IPS-NIHi7 (cell line): ENCODE results near the gene SCUBE2.
"Not testable (repeated sequence)": the region's sequence is repeated elsewhere in the genome, so short reads cannot be mapped to it uniquely, and the experiment has no call there.

Experiments
- DNase-seq: peaks from one replicate; pipeline ENCODE4 v3.0.0; 2012; ENCODE audit warnings: mixed read lengths; ENCODE audit errors: extremely low spot score

The SCUBE2 gene

DNA sequence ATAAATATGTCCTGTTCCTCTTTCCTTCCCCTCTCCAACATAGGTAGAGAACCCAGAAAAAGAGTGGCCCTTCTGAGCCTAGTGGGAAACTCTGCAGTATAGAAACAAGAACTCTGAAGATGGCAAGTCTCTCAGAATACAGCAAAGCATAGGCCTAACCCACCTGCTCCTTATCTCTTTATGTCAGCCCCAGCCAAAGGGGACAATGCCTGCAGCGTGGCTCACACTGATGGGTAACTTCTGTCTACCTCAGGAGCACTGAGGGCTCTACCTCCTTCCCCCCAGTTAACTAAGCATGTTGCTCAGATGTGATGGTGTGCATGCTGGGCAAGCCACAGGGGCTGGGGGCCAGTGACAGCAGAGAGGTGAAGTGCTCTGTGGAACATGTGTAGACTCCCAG lies 82.7 kb downstream of the SCUBE2 start:
- DNase-seq: no peak

GRCh38 chr11:9008011-9008550 lies 83.3 kb downstream of the SCUBE2 start:
- no peak for DNase-seq

DNA sequence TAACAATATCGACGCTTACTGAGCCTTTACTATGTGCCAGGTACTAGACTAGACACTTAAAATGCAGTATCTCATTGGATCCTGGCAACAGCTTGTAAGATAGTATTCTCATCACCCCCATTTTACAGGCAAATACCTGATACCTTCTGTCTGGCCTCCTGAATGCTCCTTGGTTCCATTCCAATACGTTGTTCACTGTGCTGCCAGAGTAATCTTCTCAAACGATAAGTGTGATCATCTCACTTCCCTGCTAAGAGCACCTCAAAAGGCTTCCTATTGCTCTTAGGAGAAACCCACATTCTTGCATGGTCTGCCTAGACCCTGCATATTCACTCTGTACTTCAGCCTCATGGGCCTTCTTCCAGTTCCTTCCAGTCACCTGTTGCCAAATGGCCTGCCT lies 86.3 kb downstream of the SCUBE2 start:
- DNase-seq: no peak

DNA sequence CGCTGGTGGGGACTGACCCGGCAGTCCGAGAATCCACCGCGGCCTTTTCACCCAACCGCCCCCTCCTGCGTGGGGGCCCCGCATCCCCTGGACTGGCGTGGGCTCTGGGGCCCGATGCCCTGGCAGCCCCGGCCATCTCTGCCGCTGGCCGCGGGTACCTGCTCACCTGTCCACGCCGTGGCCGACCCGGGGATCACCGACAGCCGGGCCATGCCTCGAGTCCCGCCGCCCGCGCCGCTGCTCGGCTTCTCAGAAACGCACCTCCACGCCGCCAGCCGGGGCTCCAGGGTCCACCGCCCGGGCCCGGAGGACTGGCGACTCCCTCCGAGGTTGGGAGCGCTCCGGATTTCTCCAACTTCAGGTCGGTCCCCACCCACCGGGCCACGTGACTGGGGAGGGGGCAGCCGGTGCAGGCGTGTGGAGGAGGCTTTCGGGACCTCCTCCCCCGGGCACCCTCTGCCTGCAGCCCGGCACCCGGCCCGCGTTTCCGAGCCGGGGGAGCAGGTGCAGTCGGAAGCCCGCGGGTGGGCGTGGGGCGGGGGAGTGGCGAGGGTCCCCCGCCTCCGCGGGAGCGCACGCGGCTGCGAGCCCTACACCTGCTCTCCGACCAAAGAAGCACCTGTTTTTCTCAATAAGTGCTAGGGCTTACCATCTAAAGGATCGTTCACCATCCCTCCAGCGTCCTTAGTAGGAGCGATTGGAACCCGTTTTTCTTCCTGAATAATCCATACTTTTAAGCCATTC lies 87.0 kb downstream of the SCUBE2 start:
- peak; percentile 67 for DNase-seq

DNA sequence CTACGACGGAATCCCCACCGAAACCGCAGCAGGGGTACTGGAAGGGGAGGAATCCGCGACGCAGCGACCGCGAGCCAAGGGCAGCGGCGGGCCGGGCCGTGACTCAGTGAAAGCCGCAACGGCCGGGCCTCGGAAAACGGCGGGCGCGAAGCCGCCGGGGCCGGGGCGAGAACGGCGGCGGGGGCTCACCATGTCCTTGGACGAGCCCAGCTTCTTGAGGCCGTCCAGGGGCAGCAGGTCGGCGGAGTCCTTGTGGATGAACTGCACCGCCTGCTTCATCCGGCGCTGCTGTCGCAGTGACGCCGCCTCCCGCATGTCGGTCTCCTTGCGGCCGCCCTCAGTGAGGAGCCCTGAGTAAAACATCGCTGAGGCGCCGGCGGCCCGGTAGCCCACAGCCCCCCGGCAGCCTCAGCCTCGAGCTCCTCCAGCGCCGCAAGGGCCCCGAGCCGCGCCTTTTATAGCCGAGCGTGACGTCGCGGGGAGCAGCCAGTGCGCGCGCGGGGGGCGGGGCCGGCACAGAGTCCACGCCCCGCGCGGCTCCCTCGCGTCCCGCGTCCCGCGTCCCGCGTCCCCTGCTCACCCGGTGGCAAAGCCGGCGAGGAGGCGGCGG lies 87.7 kb downstream of the SCUBE2 start, which contains the start of gene NRIP3:
Gene NRIP3 (minus strand): TSS at position 429 of the 610 bp plus-strand sequence. CDS start 66 bp downstream, at position 363.
- DNase-seq: peak; percentile 71

- DNase-seq: no peak
These were observed 88.4 kb downstream of the SCUBE2 start for GRCh38 chr11:9002920-9003572.

DNA sequence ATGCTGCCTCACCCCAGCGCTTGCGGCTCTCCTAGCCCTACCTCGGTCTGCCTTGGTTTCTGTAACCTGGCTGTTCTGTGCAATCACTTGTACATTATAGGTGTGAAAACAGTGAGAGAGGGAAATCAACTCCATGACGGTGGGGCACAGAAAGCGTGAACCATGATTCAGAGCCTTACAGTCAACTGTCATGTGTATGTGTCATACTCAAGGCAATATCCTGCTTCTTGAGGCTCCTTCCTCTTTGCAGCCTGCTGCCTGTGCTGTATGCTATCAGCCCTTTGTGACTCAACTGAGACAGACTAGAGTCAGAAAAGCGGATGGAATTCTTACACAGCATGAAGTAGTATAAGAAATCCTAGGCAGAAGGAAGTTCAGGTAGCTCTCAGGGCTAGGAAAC lies 89.7 kb downstream of the SCUBE2 start:
- DNase-seq: no peak

- no peak for DNase-seq
These were observed 93.4 kb downstream of the SCUBE2 start for GRCh38 chr11:8998017-8998416.

DNA sequence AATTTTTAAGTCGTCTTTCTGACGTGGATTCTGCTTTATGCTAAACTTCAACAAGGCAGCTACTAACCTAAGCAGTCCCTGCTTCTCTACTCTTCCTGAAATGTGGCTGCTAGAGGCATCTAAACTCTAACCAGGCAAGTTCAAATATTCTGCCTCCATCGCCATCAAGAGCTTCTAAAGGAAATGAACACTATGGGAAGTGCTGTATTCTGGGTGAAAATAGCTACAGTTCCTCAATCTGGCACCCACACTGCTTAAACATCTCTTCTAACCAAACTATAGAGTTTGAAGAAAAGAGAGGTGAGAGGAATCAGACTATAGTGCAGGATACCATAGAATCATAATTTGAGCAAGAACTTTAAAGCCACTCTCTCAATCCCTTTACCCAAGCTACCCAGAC lies 93.9 kb downstream of the SCUBE2 start:
- no peak for DNase-seq

DNA sequence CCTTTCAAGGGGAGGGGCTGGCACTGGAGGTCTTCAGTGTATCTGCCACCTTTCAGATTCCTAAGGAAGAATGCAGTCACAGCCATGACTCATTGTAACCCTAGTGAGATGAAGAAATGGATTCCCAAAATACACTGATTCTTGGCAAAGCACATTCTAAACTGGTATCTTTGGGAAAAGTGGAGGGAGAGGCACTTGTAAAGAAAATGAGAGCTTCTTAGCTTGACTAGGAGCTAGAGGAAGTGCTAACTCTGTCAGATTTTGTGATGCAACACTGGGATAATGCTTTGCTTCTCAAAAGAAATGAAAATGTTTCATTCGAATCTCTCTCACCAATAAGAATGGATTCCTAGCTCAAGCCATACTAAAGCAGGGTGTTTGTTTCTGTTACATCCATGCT lies 101.9 kb downstream of the SCUBE2 start:
- peak; percentile 31 for DNase-seq

- no peak for DNase-seq
These were observed 102.8 kb downstream of the SCUBE2 start for GRCh38 chr11:8988329-8989234.

- DNase-seq: no peak
These were observed 104.0 kb downstream of the SCUBE2 start for GRCh38 chr11:8987446-8987845.

DNA sequence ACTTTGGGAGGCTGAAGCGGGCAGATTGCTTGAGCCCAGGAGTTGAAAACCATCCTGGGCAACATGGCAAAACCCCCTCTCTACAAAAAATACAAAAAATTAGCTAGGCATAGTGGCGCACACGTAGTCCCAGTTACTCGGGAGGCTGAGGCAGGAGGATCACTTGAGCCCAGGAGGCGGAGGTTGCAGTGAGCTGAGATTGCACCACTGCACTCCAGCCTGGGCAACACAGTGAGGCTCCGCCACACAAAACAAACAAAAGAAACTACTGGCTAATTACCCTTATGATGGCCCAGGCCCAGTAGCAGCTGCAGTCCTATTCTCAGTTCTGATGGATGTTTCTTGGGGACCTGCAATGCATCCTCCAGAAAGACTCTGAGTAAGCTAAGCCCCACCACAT lies 104.6 kb downstream of the SCUBE2 start:
- DNase-seq: not testable (repeated sequence)

- no peak for DNase-seq
These were observed 105.9 kb downstream of the SCUBE2 start for GRCh38 chr11:8985462-8985861.

GRCh38 chr11:8983552-8983951 lies 107.8 kb downstream of the SCUBE2 start:
- no peak for DNase-seq

DNA sequence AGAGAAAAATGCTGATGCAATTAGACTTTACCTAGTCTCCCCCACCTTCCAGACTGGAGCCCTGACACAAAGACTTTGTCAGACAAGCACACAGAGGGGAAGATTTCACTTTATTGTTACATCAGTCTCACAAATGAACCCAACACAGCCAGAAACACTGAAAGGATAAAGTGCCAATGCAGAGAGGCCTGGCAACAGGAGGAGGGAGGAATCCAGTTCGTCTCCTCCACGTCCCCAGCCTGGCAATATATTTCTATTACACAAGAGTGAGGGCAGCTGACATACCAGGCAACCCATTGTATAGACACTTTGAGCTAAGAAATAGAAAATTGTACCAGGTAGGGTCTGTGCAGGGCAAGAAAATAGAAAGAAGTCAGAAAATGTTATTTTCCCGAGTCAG lies 110.9 kb downstream of the SCUBE2 start:
- no peak for DNase-seq

DNA sequence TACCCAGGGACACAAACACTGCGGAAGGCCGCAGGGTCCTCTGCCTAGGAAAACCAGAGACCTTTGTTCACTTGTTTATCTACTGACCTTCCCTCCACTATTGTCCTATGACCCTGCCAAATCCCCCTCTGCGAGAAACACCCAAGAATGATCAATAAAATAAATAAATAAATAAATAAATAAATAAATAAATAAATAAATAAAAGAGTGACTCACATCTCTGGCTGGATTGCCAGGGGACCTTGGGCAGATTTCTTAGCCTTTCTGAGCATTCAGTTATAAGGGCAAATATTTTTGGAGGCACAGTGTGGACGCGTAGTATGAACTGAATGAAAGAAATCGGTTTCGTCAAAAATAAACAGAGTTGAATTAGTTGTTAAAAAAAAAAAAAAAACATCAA lies 112.0 kb downstream of the SCUBE2 start:
- DNase-seq: not testable (repeated sequence)

GRCh38 chr11:8973121-8973520 lies 118.3 kb downstream of the SCUBE2 start:
- no peak for DNase-seq

GRCh38 chr11:8971924-8972316 lies 119.5 kb downstream of the SCUBE2 start:
- no peak for DNase-seq

- DNase-seq: no peak
These were observed 120.0 kb downstream of the SCUBE2 start for GRCh38 chr11:8971196-8971923.
